Measurements from ENCODE around the gene COL6A2. TPM values are rescaled to one million over a fixed set of nuclear protein-coding genes. Genes with fewer than 3 reads are reported as not detected.
"Not testable (repeated sequence)": the region's sequence is repeated elsewhere in the genome, so short reads cannot be mapped to it uniquely, and the experiment has no call there.

COL6A2 gene
- total RNA-seq, 2 donors from 2014 or later, result 198 to 474 TPM

- Histone ChIP-seq H3K27me3 (replicated peaks; ENCODE audit: insufficient read depth) (no peaks in the 10 kb centered on the region), H3K36me3 (no peaks in the 10 kb centered on the region), H3K4me1 (replicated peaks) (no peaks in the 10 kb centered on the region), H3K4me3 (no peak overlapping the region), H3K27ac (peak overlapping the region in 1 of 2 donors; percentile 38), H3K9me3 (no peaks in the 10 kb centered on the region)
- WGBS, result 87% methylated on average over 6 of the region's 6 CpGs
- no peak for TF ChIP-seq POLR2A (IDR thresholded peaks at IDR 0.05)
- TF ChIP-seq CTCF (IDR thresholded peaks at IDR 0.05), result no peak
- TF ChIP-seq POLR2AphosphoS5 (IDR thresholded peaks at IDR 0.05), result no peak
- no peak for DNase-seq (ENCODE audit: low spot score)
- intact Hi-C loops (cut with DNase I), result no loop called here
Measured at GRCh38 chr21:46100020-46100419, 2.1 kb downstream of the COL6A2 start.

- intact Hi-C loops (cut with DNase I), result no loop called here
- Histone ChIP-seq H3K27ac (no peak overlapping the region), H3K9me3 (no peaks in the 10 kb centered on the region), H3K4me3 (no peak overlapping the region), H3K36me3 (no peaks in the 10 kb centered on the region), H3K27me3 (replicated peaks; ENCODE audit: insufficient read depth) (no peaks in the 10 kb centered on the region), H3K4me1 (replicated peaks) (no peaks in the 10 kb centered on the region)
- TF ChIP-seq POLR2A (IDR thresholded peaks at IDR 0.05), result no peak
- TF ChIP-seq POLR2AphosphoS5 (IDR thresholded peaks at IDR 0.05), result no peak
- no peak for TF ChIP-seq CTCF (IDR thresholded peaks at IDR 0.05)
- no peak for DNase-seq (ENCODE audit: low spot score)
- WGBS, result 62% methylated on average over 7 of the region's 7 CpGs
Measured at GRCh38 chr21:46100426-46100825, 2.5 kb downstream of the COL6A2 start.

GRCh38 chr21:46100906-46101305, 3.0 kb downstream of the COL6A2 start:
- no peak for TF ChIP-seq POLR2A (IDR thresholded peaks at IDR 0.05)
- TF ChIP-seq POLR2AphosphoS5 (IDR thresholded peaks at IDR 0.05), result no peak
- TF ChIP-seq CTCF (IDR thresholded peaks at IDR 0.05), result no peak
- 78% methylated on average over 4 of the region's 4 CpGs for WGBS
- Histone ChIP-seq H3K27me3 (replicated peaks; ENCODE audit: insufficient read depth) (no peaks in the 10 kb centered on the region), H3K9me3 (no peaks in the 10 kb centered on the region), H3K27ac (no peak overlapping the region), H3K36me3 (no peaks in the 10 kb centered on the region), H3K4me3 (no peak overlapping the region), H3K4me1 (replicated peaks) (no peaks in the 10 kb centered on the region)
- DNase-seq (ENCODE audit: low spot score), result no peak
- intact Hi-C loops (cut with DNase I), result no loop called here

- TF ChIP-seq CTCF (IDR thresholded peaks at IDR 0.05) (no peak), POLR2AphosphoS5 (IDR thresholded peaks at IDR 0.05) (no peak), POLR2A (IDR thresholded peaks at IDR 0.05) (no peak)
- no peak overlapping the region for H3K27ac ChIP-seq
- intact Hi-C loops (cut with DNase I), result no loop called here
- no peaks in the 10 kb centered on the region for H3K9me3 ChIP-seq
- H3K4me3 ChIP-seq, result no peak overlapping the region
- no peaks in the 10 kb centered on the region for H3K36me3 ChIP-seq
- no peak for DNase-seq (ENCODE audit: low spot score)
- H3K27me3 ChIP-seq (replicated peaks; ENCODE audit: insufficient read depth), result no peaks in the 10 kb centered on the region
- no peaks in the 10 kb centered on the region for H3K4me1 ChIP-seq (replicated peaks)
Measured at GRCh38 chr21:46104104-46104503, 6.2 kb downstream of the COL6A2 start.

GRCh38 chr21:46107376-46107775, 9.5 kb downstream of the COL6A2 start:
- DNase-seq (ENCODE audit: low spot score); H3K36me3 ChIP-seq; H3K4me3 ChIP-seq; H3K4me1 ChIP-seq (replicated peaks); H3K27ac ChIP-seq; intact Hi-C loops (cut with DNase I); H3K27me3 ChIP-seq (replicated peaks; ENCODE audit: insufficient read depth); H3K9me3 ChIP-seq: not testable (repeated sequence)
- WGBS, result 75% methylated on average over 2 of the region's 2 CpGs

Measured in prostate gland (tissue), 2 donors.